ENCODE results near the gene RUNX2.
"Not testable (repeated sequence)": the region's sequence is repeated elsewhere in the genome, so short reads cannot be mapped to it uniquely, and the experiment has no call there.

RUNX2 gene

DNA sequence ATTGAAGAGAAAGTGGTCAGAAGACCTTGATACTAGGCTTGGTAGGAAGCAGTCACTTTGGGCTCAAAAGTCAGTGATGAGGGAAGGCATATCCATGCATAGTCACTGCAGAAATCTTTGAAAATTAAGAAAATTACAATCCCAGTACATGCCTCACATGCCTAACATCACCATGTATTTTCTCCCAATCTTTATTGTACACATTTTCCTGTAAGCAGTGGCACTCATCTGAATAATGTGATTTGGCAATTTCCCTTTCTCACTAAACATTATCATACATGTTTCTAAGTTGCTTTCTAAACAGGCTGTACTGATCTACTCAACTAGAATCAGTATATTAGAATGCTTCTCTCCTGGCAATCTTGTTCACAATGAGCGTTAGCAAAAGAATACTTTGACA, 330.3 kb downstream of the RUNX2 start:
- DNase-seq (ENCODE audit: low spot score): no peak
- H3K4me3 Mint-ChIP-seq: peak overlapping the region; percentile 67
- H3K36me3 Mint-ChIP-seq (ENCODE audit: low read depth): peaks cover 6% of the 10 kb centered on the region
- peaks cover 2% of the 10 kb centered on the region for H3K27me3 Mint-ChIP-seq (ENCODE audit: low read depth)
- peaks cover 45% of the 10 kb centered on the region for H3K4me1 Mint-ChIP-seq (ENCODE audit: low read depth)
- H3K9me3 Mint-ChIP-seq: peaks cover 6% of the 10 kb centered on the region
- no peak overlapping the region for H3K27ac Mint-ChIP-seq

- Mint-ChIP-seq H3K9me3 (peaks cover 6% of the 10 kb centered on the region), H3K4me3 (peak overlapping the region; percentile 67), H3K27ac (peak overlapping the region; percentile 66), H3K27me3 (ENCODE audit: low read depth) (peaks cover 2% of the 10 kb centered on the region), H3K4me1 (ENCODE audit: low read depth) (peaks cover 48% of the 10 kb centered on the region), H3K36me3 (ENCODE audit: low read depth) (peaks cover 6% of the 10 kb centered on the region)
- no peak for DNase-seq (ENCODE audit: low spot score)
Observed at GRCh38 chr6:45658958-45659357, 330.8 kb downstream of the RUNX2 start.

GRCh38 chr6:45661661-45662060, 333.5 kb downstream of the RUNX2 start:
- H3K27ac Mint-ChIP-seq: peak overlapping the region; percentile 39

DNA sequence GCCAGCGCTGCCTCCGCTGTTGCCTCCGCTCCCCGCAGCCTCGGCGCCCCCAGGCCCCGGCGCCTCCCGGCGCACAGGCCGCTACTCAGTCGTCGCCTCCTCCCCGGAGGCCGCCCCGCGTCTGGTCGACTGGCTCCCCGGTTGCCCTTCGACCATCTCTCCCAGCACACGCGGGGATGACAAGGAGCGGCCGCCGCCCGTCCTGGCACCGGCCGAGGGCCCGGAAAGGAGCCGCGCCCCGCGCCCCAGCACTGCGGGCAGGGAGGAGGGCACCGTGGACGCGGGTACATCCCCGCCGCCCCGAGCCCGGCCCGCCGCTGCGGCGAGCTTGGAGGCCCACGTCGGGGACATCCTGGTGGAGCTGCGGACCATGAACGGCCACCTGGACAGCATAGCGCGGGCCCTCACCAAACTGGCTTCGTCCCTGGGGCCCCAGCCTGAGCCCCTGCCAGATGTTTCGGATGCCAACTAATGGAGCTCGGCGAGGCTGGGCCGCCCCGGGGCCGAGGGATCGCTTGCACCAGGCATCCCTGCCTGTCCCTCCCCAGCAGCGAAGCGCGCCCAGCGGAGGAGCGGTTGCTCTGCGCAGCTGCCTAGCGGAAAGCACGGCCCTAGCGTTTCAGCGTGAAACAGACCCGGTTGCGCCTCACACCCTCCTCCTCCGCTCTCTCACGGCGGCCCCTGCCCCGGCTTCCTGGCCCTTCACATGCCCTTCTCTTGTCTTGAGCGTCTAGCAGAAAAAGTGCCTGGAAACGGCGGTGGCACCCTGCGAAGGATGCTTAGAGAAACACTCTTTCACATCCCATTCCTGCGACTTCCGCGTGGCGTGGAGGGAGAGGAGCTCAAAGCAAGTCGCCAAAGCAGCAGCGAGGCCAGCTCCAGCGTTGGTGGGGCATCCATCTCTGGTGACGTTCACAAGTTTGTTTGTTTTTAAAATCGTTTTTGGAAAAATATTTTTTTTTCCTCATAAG, 335.4 kb downstream of the RUNX2 start:
- H3K4me1 Mint-ChIP-seq (ENCODE audit: low read depth): peaks cover 78% of the 10 kb centered on the region
- H3K27ac Mint-ChIP-seq: peak overlapping the region; percentile 73
- peak; percentile 41 for DNase-seq (ENCODE audit: low spot score)
- no peaks in the 10 kb centered on the region for H3K9me3 Mint-ChIP-seq
- H3K27me3 Mint-ChIP-seq (ENCODE audit: low read depth): peaks cover 2% of the 10 kb centered on the region
- H3K36me3 Mint-ChIP-seq (ENCODE audit: low read depth): peaks cover 12% of the 10 kb centered on the region
- H3K4me3 Mint-ChIP-seq: peak overlapping the region; percentile 71

More at GRCh38 chr6:45661661-45662060, 333.5 kb downstream of the RUNX2 start:
- Mint-ChIP-seq H3K4me3 (no peak overlapping the region), H3K4me1 (ENCODE audit: low read depth) (peaks cover 71% of the 10 kb centered on the region), H3K36me3 (ENCODE audit: low read depth) (peaks cover 11% of the 10 kb centered on the region), H3K9me3 (peaks cover 6% of the 10 kb centered on the region), H3K27me3 (ENCODE audit: low read depth) (peaks cover 2% of the 10 kb centered on the region)
- DNase-seq (ENCODE audit: low spot score): no peak

DNA sequence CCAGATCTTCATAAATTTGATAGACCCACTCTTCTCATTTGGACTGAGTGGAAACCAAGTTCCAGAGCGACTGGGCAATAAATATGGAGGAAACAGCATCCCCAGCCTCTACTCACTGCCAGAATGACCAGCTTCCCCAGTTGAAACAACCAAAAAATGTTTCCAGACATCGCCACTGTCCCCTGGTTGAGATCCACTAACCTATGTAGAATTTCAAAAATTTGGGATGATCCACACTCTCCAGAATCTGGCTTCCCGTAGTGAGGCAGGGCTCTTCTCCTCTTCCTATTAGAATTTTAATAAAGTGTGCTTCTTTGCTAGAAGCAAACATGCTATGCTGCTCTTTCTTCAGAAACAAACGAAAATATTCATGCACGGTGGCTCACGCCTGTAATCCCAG, 336.6 kb downstream of the RUNX2 start:
- Mint-ChIP-seq H3K36me3 (ENCODE audit: low read depth) (peaks cover 15% of the 10 kb centered on the region), H3K27ac (no peak overlapping the region), H3K4me1 (ENCODE audit: low read depth) (peaks cover 68% of the 10 kb centered on the region), H3K9me3 (peaks cover under 1% of the 10 kb centered on the region), H3K27me3 (ENCODE audit: low read depth) (peaks cover 2% of the 10 kb centered on the region), H3K4me3 (peak overlapping the region; percentile 57)
- no peak for DNase-seq (ENCODE audit: low spot score)

DNA sequence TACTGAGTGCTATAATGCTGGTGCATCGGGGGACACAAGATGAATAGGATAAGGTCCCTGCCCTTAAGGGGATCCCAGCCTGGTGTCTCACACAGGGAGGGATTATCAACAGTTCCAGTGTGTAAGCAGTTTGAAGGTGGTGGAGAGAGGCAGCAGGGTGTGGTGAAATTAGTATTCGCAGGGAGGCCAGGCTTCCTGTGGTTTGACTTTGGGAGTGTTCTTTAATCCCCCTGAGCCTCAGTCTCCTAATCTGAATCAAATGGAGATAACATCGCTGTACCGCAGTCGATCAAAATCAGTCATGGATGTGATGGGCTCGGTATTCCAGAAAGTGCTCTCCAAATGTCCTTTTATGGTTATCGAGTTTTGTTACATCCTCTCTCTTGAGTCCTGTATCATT, 337.7 kb downstream of the RUNX2 start:
- Mint-ChIP-seq H3K4me1 (ENCODE audit: low read depth) (peaks cover 57% of the 10 kb centered on the region), H3K4me3 (peak overlapping the region; percentile 57), H3K27me3 (ENCODE audit: low read depth) (peaks cover 2% of the 10 kb centered on the region), H3K36me3 (ENCODE audit: low read depth) (peaks cover 17% of the 10 kb centered on the region), H3K9me3 (peaks cover 4% of the 10 kb centered on the region), H3K27ac (peak overlapping the region; percentile 69)
- no peak for DNase-seq (ENCODE audit: low spot score)

DNA sequence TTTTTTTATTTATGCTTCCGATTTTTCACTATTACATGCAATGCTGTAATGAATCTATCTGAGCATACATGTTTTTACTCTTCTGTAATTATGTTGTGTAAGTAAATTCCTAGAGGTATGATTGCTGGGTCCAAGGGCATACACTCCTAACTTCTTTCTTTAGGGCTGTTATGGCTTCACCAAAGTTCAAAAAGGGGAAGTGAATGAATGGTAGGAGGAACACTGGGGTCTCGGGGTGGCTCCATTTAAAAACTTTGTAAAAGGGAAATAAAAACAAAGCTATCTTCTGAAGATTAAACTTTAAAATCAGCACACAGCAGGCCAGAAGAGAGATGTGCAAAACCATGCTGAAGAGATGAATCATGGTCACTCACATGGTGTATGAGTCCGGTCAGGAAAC, 338.7 kb downstream of the RUNX2 start:
- Mint-ChIP-seq H3K4me1 (ENCODE audit: low read depth) (peaks cover 48% of the 10 kb centered on the region), H3K27me3 (ENCODE audit: low read depth) (peaks cover 2% of the 10 kb centered on the region), H3K27ac (peak overlapping the region; percentile 23), H3K36me3 (ENCODE audit: low read depth) (peaks cover 17% of the 10 kb centered on the region), H3K9me3 (peaks cover 4% of the 10 kb centered on the region), H3K4me3 (no peak overlapping the region)
- DNase-seq (ENCODE audit: low spot score): no peak

- Mint-ChIP-seq H3K27ac (peak overlapping the region; percentile 38), H3K27me3 (ENCODE audit: low read depth) (peaks cover 2% of the 10 kb centered on the region), H3K9me3 (peaks cover 4% of the 10 kb centered on the region), H3K36me3 (ENCODE audit: low read depth) (peaks cover 17% of the 10 kb centered on the region), H3K4me1 (ENCODE audit: low read depth) (peaks cover 48% of the 10 kb centered on the region), H3K4me3 (no peak overlapping the region)
- DNase-seq (ENCODE audit: low spot score): no peak
Observed at GRCh38 chr6:45667300-45667699, 339.2 kb downstream of the RUNX2 start.

GRCh38 chr6:45667766-45668165, 339.6 kb downstream of the RUNX2 start:
- H3K4me3 Mint-ChIP-seq: no peak overlapping the region
- H3K27ac Mint-ChIP-seq: peak overlapping the region; percentile 38
- peaks cover 16% of the 10 kb centered on the region for H3K36me3 Mint-ChIP-seq (ENCODE audit: low read depth)
- no peak for DNase-seq (ENCODE audit: low spot score)
- no peaks in the 10 kb centered on the region for H3K27me3 Mint-ChIP-seq (ENCODE audit: low read depth)
- peaks cover 47% of the 10 kb centered on the region for H3K4me1 Mint-ChIP-seq (ENCODE audit: low read depth)
- H3K9me3 Mint-ChIP-seq: peaks cover 4% of the 10 kb centered on the region

DNA sequence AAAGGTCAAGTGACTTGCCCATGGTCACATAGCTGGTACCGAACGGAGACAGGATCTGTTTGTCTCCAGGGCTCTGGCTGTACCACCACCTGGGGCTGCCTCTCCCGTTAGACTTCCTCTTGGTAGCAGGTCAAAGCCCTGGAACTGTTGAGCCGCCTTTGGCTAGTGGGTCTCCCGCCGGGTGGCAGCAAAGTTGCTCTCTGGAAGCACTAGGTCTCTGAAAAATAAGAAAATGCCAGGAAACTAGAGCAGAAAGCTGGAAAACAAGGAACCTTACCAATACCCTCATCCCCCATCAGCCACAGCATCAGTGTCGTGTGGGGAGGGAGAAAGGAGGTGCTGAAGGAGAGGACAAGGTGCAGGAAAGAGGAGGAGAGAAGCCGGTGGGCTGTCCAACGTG, 340.6 kb downstream of the RUNX2 start:
- Mint-ChIP-seq H3K27me3 (ENCODE audit: low read depth) (no peaks in the 10 kb centered on the region), H3K4me3 (no peak overlapping the region), H3K9me3 (peaks cover 4% of the 10 kb centered on the region), H3K4me1 (ENCODE audit: low read depth) (peaks cover 44% of the 10 kb centered on the region), H3K36me3 (ENCODE audit: low read depth) (peaks cover 14% of the 10 kb centered on the region), H3K27ac (no peak overlapping the region)
- DNase-seq (ENCODE audit: low spot score): no peak

GRCh38 chr6:45673167-45673566, 345.0 kb downstream of the RUNX2 start:
- H3K4me1 Mint-ChIP-seq (ENCODE audit: low read depth): peaks cover 29% of the 10 kb centered on the region
- H3K27ac Mint-ChIP-seq; H3K27me3 Mint-ChIP-seq (ENCODE audit: low read depth); H3K4me3 Mint-ChIP-seq; DNase-seq (ENCODE audit: low spot score); H3K36me3 Mint-ChIP-seq (ENCODE audit: low read depth); H3K9me3 Mint-ChIP-seq: not testable (repeated sequence)

DNA sequence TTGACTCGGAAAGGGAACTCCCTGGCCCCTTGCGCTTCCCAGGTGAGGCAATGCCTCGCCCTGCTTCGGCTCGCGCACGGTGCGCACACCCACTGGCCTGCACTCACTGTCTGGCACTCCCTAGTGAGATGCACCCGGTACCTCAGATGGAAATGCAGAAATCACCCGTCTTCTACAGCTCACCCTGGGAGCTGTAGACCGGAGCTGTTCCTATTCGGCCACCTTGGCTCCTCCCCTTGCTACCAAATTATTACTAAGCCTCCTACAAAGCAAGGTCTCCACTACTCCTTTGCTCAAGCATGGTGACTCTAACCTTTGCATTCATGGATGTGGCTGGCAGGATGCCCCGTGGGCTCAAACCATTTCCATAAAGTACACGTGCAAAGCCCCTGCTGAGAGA, 347.0 kb downstream of the RUNX2 start:
- not testable (repeated sequence) for H3K27me3 Mint-ChIP-seq (ENCODE audit: low read depth); DNase-seq (ENCODE audit: low spot score); H3K27ac Mint-ChIP-seq; H3K9me3 Mint-ChIP-seq; H3K36me3 Mint-ChIP-seq (ENCODE audit: low read depth); H3K4me3 Mint-ChIP-seq
- H3K4me1 Mint-ChIP-seq (ENCODE audit: low read depth): peaks cover 33% of the 10 kb centered on the region

GRCh38 chr6:45675634-45676033, 347.5 kb downstream of the RUNX2 start:
- H3K27ac Mint-ChIP-seq: no peak overlapping the region
- no peak for DNase-seq (ENCODE audit: low spot score)
- H3K27me3 Mint-ChIP-seq (ENCODE audit: low read depth): no peaks in the 10 kb centered on the region
- H3K9me3 Mint-ChIP-seq: peaks cover 9% of the 10 kb centered on the region
- H3K4me1 Mint-ChIP-seq (ENCODE audit: low read depth): peaks cover 33% of the 10 kb centered on the region
- no peak overlapping the region for H3K4me3 Mint-ChIP-seq
- peaks cover 3% of the 10 kb centered on the region for H3K36me3 Mint-ChIP-seq (ENCODE audit: low read depth)

DNA sequence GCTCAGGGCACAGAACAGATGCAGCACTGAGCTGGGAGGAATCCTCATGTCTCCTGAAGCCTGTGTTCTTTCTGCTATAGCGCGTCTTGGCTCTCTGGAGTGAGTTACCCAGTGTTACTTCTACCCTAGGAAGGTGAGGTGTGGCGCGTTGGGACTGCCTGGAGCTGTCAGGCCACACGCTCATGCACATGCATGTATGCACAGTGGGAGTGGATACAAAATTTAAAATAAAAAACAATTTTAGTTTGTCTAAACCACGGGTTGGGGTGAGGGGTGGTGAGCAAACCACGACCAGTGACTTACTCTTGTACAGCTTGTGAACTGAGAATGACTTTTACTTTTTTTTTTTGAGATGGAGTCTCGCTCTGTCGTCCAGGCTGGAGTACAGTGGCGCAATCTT, 348.2 kb downstream of the RUNX2 start:
- Mint-ChIP-seq H3K27ac (no peak overlapping the region), H3K9me3 (peaks cover 13% of the 10 kb centered on the region), H3K4me1 (ENCODE audit: low read depth) (peaks cover 33% of the 10 kb centered on the region), H3K4me3 (peak overlapping the region; percentile 80), H3K27me3 (ENCODE audit: low read depth) (no peaks in the 10 kb centered on the region), H3K36me3 (ENCODE audit: low read depth) (peaks cover 6% of the 10 kb centered on the region)
- peak; percentile 13 for DNase-seq (ENCODE audit: low spot score)
